NCI-H2029 treated with DMSO at 0.1 percent for 48 hours (cell line): Measurements from ENCODE around the gene VILL.

Source experiments
- DNase-seq: peaks from one replicate; lab custom pipeline; 2025; lab: John Stamatoyannopoulos, UW

The VILL gene

DNA sequence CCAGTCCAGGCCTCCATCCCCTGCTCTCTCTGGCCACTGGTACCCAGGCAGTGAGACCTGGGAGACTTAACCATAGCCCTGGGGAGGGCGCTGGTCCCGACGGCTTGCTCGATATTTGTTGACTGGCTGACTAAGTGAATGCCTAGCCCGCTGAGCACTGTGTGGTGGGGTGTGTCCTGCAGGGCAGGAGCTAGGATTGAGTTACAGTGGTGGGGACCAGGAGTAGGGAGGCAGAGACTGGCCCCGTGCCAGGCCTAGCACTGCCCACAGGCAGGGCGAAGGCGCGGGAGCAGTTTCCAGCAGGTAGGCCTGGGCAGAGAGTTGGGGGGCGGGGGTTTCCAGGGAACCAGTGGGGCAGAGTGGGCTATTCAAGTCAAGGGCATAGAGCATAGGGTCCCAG lies at the start of gene VILL:
VILL (plus strand) TSS at position 260 of the 400 bp plus-strand sequence. CDS start 2,887 bp downstream, outside the sequence.
- no peak for DNase-seq

DNA sequence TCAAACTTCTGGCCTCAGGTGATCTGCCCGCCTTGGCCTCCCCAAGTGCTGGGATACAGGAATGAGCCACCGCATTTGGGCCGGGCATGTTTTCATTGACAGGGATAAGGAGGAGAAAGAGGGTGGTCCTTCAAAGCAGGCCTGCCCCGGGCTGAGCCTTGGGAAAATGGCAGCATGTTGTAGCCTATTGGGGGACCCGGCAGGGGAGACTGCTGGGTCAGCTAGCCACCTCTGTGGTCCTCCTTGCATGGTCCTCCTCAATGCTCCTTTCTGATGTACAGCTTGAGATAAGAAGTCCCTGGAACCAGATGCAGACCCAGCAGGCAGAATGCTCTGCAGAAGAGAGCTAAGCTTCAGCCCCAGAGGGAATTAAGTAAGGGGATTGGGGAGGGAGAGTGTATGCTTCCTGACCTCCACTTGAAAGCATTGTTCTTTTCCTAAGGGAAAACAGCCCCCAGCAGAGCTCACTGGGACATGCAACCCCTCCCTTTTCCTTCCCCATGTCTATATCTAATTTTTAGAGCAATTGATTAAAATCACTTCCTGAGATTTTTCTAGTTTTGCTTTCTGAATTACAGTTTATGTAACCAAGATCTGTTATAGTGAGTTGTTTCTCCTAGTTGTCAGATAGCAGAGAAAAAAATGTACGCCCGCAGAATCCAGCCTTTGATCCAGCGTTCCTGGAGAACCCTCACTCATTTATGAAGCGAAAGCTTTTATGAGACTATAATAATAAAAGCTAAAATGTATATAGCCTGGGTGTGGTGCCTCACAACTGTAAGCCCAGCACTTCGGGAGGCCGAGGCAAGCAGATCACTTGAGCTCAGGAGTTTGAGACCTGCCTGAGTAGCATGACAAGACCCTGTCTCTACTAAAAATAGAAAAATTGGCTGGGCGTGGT lies 48.7 kb upstream of the VILL start:
- no peak for DNase-seq

DNA sequence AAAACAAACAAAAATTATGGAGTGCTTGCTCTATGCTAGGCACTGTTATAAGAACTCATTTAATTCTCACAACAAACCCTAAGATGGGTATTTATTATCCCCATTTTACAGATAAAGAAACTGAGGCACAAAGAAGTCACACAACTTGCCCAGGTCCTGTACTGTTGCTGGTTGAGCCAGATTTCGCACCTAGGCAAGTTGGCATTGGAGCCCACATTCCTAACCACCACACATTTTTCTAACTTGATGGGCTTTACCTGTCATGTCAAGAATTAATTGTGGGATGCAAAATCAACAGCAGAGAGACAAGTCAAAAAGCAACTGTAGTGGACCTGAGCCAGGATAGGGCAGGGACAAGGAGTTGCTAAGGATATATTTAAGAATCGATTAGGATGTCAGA lies 47.9 kb upstream of the VILL start:
- DNase-seq, result no peak

DNA sequence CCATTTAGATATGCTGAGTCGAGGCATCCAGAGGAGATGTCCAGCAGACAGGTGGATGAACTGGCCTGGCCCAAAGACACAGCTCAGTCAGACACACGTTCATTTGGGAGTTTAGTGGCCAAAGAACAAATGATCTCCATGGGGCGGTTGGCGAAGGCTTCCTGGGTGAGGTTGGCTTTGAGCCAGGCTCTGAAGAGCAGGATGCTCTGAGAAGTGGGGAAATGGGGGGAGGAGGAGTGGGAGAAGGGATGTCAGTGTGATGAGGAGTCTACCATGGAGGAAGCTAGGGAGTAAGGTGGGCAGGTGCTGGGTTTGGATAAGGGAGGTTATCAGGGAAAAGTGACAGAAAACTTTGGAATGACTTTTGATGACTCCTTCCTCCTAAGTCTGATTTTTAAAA lies 47.5 kb upstream of the VILL start:
- DNase-seq, result no peak

DNA sequence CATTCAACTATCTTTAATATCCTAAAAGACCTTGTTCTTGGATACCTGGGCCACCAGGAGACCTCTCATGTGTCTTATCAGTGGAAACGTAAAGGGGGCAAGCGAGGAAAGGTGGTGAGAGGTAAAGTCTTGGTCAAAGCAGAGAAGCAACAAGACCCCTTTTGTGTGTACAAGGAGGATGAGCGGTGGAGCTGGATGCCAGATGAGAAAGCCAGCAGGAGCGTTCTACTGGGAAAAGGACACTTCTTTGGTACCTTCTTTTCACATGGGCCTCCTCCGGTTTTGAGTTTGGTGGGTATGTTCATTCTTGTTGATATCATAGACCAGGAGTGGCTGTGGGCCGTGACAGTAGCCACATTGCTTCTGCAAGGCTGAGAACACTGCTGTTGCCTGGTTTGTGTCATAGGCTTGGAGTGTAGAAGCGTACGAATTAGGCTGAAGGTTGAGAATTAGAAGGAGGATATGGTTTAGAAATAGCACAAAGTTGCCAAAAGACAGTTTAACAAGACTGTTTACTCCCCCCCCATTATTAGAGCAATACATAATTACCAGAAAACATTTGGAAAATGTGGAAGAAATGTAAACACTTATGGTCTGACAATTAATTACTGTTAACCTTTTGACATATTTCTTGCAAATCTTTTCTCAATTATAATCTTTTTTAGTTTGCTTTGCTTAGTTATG lies 46.8 kb upstream of the VILL start:
- DNase-seq, result no peak

DNA sequence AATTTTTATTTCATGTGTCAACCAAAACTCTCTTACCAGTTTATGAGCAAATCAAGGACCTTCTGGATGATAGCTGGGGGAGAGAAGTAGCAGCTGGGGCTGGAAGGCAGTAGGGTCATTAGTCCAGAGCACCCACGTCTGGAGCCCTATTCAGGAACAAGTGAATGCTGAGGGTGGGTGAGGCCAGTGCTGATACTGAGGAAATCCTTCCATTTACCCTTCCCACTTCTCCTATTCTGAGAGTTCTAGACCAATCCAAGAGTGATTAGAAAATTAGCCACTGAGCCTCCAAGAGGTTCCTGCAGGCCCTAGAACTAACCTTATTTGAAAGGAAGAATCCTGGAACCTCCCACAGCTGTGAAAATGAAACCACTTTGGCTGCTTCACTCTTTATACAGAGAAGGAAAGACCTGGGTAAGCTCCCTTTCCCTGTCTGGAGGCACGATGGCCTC lies 46.2 kb upstream of the VILL start:
- no peak for DNase-seq

DNA sequence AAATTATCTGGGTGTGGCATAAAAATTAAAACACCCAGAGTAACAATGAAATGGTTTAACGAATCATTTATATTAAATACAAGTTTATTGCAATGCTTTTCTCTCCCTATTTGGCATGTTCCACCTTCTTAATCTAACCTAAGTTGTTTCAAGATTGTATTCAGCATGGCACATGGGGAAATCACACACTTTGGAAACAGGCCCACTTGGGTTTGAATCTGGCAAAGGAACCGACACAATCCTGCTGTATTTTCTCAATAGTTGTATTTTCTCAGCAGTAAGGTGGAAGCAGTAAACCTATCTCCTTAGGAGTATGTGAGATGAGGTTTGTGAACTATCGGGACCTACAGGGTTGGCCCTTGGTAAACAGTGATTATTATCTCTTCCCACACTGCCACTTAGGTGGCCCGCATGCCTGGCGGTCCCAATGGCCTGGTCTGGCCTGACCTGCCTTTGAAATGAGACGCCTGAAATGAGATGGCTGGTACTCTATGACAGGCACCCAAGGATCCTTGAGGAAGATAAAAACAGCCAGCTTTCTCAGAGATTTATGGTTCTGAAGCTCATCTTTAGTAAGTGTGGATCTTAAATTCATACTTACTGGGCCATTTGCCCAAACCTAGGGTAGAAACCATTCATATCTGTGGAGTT lies 45.3 kb upstream of the VILL start:
- DNase-seq, result no peak

DNA sequence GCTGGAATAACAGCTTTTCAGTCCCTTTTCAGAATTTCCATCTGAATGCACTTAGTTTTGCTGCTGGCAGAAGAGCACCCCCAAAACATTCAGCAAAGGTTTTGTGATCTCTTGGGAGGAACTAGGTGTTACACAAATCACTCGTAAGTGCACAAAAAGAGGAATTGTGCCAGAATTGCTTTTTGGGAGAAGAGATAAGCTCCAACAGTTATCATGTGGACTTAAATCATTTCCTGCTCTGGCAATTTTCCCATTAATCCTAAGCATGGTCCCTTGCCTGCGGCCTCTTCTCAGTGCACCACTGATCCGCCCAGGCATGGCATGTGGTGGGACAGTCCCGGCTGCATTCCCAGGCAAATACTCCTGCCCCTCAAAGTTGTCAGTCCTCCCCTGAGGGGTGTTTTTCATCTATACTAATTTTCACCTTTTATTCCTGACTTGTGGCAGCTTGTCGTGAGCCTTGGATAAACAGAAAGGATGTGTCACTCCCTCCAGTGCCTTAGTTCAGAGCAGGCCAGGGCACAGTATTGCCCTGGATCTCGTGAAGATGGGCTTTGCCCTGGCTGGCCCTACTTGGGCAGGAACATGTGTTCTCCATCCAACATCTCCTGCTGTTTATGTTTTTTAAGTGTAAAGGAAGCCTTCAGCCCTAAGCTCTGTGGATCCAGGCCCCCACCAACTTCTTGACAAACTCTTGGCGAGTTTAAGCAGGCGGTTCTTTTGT lies 44.6 kb upstream of the VILL start:
- DNase-seq, result no peak

DNA sequence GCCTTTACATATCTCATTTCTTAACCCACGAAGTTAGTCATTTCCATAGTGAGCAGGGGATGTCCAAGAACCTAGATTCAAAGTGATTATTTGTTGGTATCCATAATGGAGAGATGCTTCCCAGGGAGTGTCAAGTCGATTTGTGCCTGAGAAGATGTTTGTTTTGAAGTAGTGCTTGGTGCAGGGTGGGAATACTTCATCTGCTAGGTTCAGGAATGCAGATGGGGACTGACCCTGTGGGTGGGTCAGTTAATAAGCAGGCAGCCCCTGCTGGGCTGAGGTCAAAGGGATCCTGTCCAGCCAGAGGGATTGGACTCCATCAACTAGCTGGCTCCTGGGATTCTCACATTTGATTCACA lies 44.1 kb upstream of the VILL start:
- DNase-seq, result no peak

DNA sequence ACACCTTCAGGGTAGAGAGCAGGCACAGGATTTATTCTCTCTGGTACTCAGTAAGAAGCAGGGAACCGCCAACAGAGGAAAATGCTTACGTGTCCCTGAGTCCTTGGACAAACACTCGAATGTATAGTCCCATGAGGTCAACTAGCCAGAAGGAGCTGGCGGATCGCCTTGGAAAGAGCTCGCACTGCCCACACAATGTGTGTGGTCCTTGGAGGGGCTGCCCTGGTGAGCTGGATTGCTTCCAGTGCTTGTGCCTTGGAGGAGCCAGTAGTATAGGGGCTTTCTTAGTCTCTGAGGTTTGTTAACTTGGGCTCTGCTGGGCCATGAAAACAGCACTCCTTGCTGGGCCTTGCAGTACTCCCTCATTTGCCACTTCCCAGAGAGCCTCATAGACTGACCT lies 40.7 kb upstream of the VILL start:
- DNase-seq, result no peak

DNA sequence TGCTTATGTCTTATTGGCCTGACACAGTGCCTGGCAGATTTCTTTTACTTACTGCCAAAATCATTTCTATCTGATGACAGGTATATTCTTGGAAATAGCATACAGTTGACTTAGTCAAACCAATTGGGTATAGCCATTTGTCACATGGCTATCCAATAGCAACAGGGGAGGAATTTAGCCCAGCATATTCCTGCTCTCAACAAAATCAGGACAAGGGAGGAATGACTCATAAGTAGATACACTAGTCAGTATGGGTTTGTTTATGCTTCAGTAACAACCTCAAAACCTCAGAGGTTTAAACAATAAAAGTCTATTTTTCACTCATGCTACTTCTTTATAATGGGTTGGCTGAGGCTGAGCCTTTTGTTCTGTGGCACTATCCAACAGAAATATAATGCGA lies 38.0 kb upstream of the VILL start:
- DNase-seq, result no peak

DNA sequence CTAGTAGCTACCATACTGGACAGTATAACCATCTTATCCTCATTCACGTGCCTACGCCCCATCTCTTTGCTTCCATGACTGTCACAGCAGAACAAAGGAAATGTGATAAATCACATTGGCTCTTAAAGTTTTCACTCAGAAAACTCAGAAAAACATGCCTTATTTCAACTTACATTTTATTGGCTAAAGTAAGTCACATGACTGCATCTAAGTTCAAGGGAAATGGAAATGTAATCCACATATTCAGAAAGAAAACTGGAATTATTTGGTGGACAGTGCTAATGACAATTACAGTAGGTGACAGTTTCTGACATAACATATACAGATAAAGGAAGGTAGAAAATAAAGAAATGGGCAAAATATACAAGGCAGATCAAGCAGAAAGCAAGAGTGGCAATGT lies 37.4 kb upstream of the VILL start:
- no peak for DNase-seq

DNA sequence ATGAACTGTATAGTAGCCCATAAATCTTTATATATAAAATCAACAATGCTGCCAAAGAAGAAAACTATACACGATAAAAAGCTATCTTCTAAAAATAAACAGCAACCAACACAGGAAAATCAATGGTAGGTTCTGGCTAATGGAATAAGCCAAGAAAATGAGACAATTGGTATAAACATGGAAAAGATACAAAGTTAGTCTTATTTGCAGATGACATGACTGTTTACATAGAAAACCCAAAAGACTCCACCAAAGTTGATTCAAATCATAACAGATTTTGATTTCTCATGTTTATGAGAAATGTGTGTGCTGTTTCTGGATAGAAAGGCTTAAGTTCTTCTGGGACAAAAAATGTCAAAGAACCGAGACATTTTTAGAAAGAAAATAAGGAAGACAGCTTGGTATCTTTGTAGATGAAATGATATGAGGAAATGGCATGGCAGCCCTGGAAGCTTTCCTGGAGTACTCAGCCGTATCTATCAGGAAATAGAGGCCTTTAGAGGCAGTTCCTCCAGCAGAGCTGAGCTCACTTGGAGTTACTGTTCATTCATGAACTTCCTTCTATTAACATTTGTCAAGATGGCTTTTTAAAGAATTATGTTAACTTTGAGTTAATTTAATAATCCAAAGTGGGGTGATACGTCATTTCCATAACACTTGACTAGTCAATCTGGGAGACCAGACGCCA lies 36.7 kb upstream of the VILL start:
- DNase-seq, result no peak

DNA sequence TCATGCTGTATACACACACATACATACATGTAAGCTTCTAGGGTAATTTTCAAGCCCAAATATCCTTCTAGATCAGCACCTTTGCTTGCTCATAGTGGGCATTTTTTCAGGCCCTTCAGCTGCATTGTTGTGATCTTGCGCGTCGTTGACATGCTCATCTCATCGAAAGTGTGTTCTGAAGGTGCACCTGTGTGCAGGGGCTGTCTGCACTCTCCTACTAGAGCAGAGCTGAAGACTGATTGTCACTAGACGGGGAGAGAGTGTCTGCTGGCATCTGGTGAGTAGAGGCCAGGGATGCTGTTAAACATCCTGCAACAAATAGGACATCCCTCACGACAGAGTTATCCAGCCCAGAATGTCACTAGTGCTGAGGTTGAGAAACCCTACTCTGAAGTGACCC lies 35.7 kb upstream of the VILL start:
- DNase-seq, result no peak

DNA sequence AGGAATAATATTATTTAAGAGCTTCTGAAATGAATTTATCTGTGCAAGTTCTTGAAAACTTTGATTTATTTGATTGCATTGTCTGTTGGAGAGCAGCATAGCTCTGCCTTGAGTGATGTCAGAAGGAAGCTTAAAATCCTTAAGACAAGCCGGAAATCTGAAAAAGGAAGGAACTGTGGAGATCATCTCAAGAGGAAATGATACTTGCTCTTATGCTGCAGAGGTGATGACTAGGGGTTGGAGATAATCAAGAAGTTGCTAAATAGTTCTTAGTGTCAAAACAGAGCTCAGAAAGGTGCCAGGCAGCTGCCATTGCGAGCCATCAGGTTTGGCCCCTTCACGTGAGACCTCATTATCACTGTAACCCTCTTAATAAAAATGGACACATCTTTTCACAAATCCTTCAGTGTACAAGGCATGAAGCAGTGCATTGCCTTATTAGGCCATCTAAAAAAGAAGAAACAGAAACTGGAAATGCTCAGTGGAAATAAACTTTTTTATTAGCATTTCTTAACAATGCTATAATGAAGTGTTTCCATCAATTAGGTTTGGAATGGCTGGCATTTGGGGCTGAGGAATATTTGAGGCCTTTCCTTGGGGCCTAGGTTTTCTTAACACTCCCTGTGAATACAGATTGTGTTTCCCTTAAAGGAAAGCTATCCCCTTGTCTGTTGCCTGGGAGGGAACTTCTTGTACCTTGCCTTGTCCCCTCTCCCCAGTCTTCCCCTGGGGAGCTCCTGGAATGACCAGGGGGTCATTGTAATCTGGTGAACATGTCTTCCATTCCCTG lies 34.5 kb upstream of the VILL start:
- no peak for DNase-seq

DNA sequence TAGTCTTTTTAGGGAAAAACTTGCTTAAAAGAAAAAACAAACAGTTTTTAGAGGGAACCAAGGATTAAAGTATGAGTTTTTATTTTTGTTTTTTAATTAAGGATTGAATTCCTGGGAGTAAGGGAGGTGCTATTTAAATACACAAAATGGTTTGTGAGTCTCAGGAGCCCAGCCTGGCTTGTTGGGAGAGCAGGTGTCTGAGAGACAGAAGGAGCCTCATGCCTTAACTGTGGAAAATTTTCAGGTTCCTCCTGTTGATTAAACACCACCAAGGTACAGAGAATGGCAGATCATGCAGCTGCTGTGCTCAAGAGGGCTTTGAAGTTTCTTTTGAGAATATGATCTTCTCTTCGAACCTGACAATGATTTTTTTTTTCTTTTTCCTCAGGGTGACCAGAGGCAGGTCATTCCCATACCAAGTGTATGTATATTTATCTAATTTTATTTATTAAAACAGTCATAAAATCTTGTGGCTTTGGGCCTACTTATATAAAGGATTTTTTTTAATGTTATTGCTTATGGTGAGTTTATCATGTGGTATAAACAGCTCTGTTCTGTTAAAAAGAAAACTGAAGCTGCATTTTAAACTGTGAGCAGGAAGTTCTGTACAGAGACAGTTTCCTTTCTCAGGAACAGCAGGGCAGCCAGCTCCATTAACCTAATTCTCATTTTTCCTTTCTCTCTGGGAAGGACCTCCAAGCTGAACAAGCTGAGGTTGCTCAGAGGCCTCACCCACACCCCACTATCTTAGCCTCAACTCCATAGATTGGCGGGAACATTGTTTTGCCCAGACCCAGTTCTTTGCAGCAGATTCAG lies 33.7 kb upstream of the VILL start:
- no peak for DNase-seq

DNA sequence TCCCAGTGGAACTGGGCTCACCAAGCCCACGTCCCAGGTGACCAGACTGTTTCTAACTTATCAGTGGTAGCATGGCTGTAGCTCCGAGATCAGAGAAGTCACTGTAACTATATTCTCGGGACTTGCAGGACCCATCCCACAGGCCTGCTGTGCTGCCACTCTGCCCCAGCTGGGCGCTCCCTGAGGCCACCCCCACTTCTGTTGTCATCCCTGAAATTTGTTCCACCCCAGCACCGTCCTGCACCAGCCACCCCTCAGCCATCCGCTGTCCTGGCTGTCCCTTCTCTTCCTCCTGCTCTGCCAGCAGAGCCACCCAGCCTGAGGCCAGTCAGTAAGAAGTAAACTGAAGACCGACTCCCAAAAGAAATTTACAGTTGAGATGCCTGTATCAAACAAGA lies 33.0 kb upstream of the VILL start:
- DNase-seq, result no peak

DNA sequence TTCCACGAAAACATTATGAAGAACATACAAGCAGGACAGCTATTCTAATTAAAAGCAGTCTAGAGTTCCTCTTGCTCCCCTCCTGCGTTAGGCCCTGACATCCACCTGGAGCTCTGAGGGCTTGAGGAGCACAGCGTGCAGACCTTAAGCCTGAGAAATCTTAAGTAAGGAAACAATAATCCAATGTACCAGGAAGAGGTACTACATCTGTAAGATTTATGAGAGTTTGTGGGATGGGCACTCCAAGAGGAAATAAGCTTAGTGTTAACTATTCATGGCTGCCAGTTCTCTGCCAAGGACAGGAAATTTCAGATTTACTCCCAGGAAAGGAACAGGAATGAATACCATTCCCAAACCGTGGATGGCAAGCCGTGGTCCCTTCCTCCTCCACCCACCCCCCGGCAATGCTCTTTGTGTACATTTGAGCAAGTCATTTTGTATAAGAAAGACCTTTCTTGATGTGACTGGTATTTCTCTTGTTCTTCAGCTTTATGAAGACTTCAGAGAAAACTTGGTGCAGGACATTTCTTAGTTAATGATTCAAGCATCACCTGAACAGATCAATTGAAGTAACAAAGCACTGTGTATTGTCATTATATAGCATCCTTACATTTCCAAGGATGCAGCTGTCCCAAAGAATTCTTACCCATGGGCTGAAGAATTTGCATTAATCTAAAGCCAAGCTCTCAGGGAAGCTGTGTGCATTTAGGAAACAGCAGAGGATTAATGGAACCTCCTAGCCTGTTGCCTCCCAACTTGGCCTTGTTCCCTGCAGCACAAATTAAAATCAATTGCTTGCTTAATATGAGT lies 28.8 kb upstream of the VILL start:
- DNase-seq, result no peak

DNA sequence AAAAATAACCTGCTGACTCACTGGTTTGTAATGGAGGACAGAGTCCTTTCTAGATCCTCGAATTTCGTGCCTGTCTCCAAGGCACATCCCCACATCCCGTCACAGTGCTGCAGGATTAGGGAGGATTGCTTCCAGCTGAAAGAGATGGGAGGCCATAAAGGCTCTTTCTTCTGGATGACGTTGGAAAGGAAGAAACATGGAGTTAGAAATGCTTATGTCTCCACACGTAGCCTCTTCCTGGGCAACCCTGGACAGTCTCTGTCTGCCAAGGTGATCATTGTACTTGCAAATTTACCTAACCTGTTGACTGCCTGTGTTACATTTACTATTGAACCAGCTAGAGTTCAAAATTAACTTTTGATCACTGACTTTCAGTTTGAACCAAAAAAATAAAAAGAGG lies 27.6 kb upstream of the VILL start:
- no peak for DNase-seq
